Upper lobe of left lung (tissue), 6 donors: ENCODE measurements around the gene GNAI1. TPM values are rescaled to one million over a fixed set of nuclear protein-coding genes. Genes with fewer than 3 reads are reported as not detected.

ENCODE experiments used
- ATAC-seq, 2 donors: fragments of 200-7000 bp; cut with Tn5 transposase; one replicate each; pipeline ENCODE4 v1.9.1; 2022; ENCODE audit warnings: mild to moderate bottlenecking in 2 of 2, moderate library complexity in 2 of 2; ENCODE audit not compliant: low FRiP score in 2 of 2
- DNase-seq, 2 donors: peaks; one replicate each; pipeline ENCODE4 v3.0.0-alpha.2; 2019 to 2020
- H3K27ac ChIP-seq, 4 donors: fragments of 200-600 bp; sonication (generic); one replicate each; pipeline ENCODE4 v1.5.1; 2016 to 2019
- H3K27me3 ChIP-seq, 4 donors: fragments of 200-600 bp; sonication (generic); one replicate each; pipeline ENCODE4 v1.5.1; 2017 to 2019
- H3K36me3 ChIP-seq, 4 donors: fragments of 200-600 bp; sonication (generic); one replicate each; pipeline ENCODE4 v1.5.1; 2016 to 2019
- H3K4me1 ChIP-seq, 4 donors: fragments of 200-600 bp; sonication (generic); one replicate each; pipeline ENCODE4 v1.5.1; 2018 to 2019
- H3K4me3 ChIP-seq, 4 donors: fragments of 200-600 bp; sonication (generic); one replicate each; pipeline ENCODE4 v1.5.1; 2017 to 2019; ENCODE audit warnings: mild to moderate bottlenecking in 2 of 4, moderate library complexity in 1 of 4
- H3K9me3 ChIP-seq, 4 donors: fragments of 200-600 bp; sonication (generic); one replicate each; pipeline ENCODE4 v1.5.1; 2018 to 2019
- CTCF ChIP-seq, 6 experiments: fragments of 450-650 bp in 4 of 6; fragments of 200-600 bp in 2 of 6; sonication (generic) in 2 of 6; IDR thresholded peaks; one replicate each; pipeline ENCODE4 v1.5.1; 2016 to 2019; ENCODE audit warnings: antibody characterized with exemption in 6 of 6
- EP300 ChIP-seq, 4 donors: sonication (generic); formaldehyde crosslinking; IDR thresholded peaks; one replicate each; pipeline ENCODE4 v1.5.1; 2017; ENCODE audit warnings: antibody characterized with exemption in 4 of 4, control low read depth in 2 of 4
- POLR2A ChIP-seq, 4 donors: fragments of 450-650 bp; IDR thresholded peaks; one replicate each; pipeline ENCODE4 v1.5.1; 2016 to 2017; ENCODE audit warnings: antibody characterized with exemption in 4 of 4, mild to moderate bottlenecking in 2 of 4
- POLR2AphosphoS5 ChIP-seq, 2 donors: sonication (generic); formaldehyde crosslinking; IDR thresholded peaks; one replicate each; pipeline ENCODE4 v1.5.1; 2017; ENCODE audit warnings: antibody characterized with exemption in 2 of 2
- WGBS, 2 donors: methylation state at CpG; one replicate each; pipeline ENCODE4 v1.1.5; 2017 to 2018; 5-methylcytosine and 5-hydroxymethylcytosine counted together
- total RNA-seq, 6 donors: library from RNA; depleted of rRNA in 4 of 6; stranded (reverse); fragments of >200 nt in 4 of 6; gene quantifications; one replicate each; pipeline versions ENCODE4 v1.1.0 to v1.2.1, GENCODE V29; 2016 to 2021
- donor health status: DM: no; HTN: no; CAD: no; lungs with moderate emphysema.
- donor health status: DM: no; HTN: yes; CAD: no; lungs with severe emphysema.

The GNAI1 gene
- total RNA-seq, 6 donors from 2014 or later, result 16.7 to 26.6 (median 21.5) TPM

DNA sequence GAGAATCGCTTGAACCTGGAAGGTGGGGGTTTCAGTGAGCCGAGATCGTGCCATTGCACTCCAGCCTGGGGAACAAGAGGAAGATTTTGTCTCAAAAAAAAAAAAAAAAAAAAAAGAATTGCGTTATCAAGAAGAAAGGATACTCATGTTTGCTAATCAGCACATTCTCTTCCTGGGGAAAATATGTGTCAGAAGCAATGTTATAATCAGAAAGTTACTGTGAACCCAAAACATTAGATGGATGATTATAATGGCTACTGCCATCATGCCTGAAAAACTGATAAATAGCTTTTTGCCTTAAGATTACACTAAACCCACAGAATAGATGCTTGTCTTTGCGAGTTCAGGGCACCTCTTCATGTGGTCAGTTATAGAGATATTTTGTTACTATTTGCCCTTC lies 24.3 kb upstream of the GNAI1 start:
- ATAC-seq, result no peak
- DNase-seq, result no peak
- WGBS, 2 donors, result 88 to 95% methylated on average over 5 of the region's 5 CpGs
- Histone ChIP-seq H3K27me3 (no peaks in the 10 kb centered on the region), H3K36me3 (no peaks in the 10 kb centered on the region), H3K4me1 (peaks cover 0 to 11% (median 0%) of the 10 kb centered on the region in 4 donors), H3K27ac (no peak overlapping the region), H3K4me3 (no peak overlapping the region), H3K9me3 (no peaks in the 10 kb centered on the region)
- TF ChIP-seq POLR2A (IDR thresholded peaks at IDR 0.05) (no peak), CTCF (IDR thresholded peaks at IDR 0.05) (no peak), EP300 (IDR thresholded peaks at IDR 0.05) (no peak), POLR2AphosphoS5 (IDR thresholded peaks at IDR 0.05) (no peak)

DNA sequence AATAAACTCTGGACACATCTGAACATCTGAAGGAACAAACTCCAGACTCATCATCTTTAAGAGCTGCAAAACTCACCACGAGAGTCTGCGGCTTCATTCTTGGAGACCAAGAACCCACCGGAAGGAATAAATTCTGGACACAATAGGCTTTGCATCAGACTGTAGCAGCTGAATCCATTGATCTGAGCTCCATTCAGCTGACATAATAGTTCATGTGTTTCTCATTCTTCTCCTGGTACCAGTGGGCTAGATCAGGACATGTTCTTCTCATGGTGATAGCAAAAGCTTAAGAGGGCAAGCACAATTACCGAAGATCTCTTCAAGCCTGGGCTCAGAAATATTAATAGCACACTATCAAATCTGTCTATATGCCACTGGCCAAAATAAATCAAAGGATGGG lies 20.5 kb upstream of the GNAI1 start:
- no peaks in the 10 kb centered on the region for H3K4me1 ChIP-seq
- no peaks in the 10 kb centered on the region for H3K27me3 ChIP-seq
- DNase-seq (no peak), ATAC-seq (no peak)
- H3K27ac ChIP-seq, result no peak overlapping the region
- 79 to 90% methylated on average over 4 of the region's 4 CpGs for WGBS, 2 donors
- TF ChIP-seq POLR2A (IDR thresholded peaks at IDR 0.05) (no peak), EP300 (IDR thresholded peaks at IDR 0.05) (no peak), CTCF (IDR thresholded peaks at IDR 0.05) (no peak), POLR2AphosphoS5 (IDR thresholded peaks at IDR 0.05) (no peak)
- H3K4me3 ChIP-seq, result no peak overlapping the region
- no peaks in the 10 kb centered on the region for H3K36me3 ChIP-seq
- no peaks in the 10 kb centered on the region for H3K9me3 ChIP-seq

DNA sequence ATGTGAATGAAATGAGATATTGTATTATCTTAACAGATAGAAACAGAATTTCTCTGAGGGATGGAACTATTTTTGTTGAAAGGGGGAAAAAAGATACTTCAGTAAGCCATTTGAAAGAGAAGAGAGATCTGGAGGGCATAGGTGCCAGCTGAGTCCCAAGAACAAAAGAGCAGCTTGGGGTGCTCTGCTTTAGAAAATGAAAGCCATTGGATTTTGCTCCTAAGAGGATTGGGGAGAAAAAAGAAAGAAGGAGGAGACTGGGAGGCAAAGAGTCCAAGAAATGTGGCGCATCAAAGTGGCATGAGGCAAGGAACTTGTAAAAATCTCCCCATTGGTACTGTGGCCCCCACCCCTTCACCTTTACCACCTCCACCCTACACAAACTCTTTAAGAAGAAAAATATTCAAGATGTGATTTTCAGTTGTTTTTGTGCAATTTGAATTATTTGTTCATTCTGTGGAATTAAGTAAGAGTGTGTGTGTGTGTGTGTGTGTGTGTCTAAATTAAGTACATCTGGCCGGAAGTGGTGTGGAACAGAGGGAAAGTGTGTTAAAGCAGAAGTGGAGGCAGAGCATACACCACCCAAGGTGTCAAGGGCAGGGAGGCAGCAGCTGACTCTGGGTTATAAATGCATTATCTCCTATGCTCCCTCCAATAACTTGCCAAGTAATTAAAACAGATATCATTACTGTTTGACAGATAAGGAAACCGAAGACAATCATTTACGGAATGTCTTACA lies 9.9 kb upstream of the GNAI1 start:
- no peaks in the 10 kb centered on the region for H3K27me3 ChIP-seq
- no peaks in the 10 kb centered on the region for H3K36me3 ChIP-seq
- no peak for DNase-seq
- no peak overlapping the region for H3K4me3 ChIP-seq
- ATAC-seq, result no peak
- H3K9me3 ChIP-seq, result no peaks in the 10 kb centered on the region
- TF ChIP-seq POLR2A (IDR thresholded peaks at IDR 0.05) (no peak), POLR2AphosphoS5 (IDR thresholded peaks at IDR 0.05) (no peak), CTCF (IDR thresholded peaks at IDR 0.05) (no peak), EP300 (IDR thresholded peaks at IDR 0.05) (no peak)
- H3K4me1 ChIP-seq, result no peaks in the 10 kb centered on the region
- 68 to 72% methylated on average over 4 of the region's 4 CpGs for WGBS, 2 donors
- no peak overlapping the region for H3K27ac ChIP-seq

DNA sequence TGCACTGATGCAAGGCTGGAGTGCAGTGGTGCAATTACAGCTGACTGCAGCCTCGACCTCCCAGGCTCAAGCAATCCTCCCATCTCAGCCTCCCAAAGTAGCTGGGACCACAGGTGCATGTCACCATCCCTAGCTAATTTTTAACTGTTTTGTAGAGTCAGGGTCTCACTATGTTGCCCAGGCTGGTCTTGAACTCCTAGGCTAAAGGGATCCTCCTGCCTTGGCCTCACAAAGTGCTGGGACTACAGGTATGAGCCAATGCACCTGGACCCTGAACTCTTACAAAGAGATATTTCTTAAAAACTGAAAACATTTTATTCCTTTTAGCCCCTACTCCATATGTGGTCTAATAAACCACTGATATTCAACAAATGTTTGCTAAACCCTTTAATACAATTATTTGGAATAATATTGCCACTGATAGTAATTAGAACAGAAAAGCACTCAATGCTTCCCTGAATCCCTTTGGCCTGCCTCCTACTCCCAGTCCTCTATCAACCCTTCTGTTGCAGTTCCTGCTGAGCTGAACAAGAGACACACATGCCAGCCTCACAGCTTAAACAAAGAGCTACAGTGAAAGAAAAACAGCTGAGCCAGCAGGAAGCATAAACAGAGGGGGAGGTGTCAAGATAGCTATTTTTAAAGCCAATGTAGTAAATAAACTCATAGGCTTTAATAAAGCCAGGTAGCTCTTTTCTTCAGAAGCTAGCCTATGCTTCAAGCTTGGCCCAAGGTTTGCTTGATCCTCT lies 7.0 kb upstream of the GNAI1 start:
- ATAC-seq (no peak), DNase-seq (no peak)
- 83 to 86% methylated on average over 1 of the region's 1 CpG for WGBS, 2 donors

More for the DNA sequence above, 7.0 kb upstream of the GNAI1 start:
- no peaks in the 10 kb centered on the region for H3K9me3 ChIP-seq
- H3K4me3 ChIP-seq, result no peak overlapping the region
- no peak overlapping the region for H3K27ac ChIP-seq
- no peaks in the 10 kb centered on the region for H3K4me1 ChIP-seq
- no peaks in the 10 kb centered on the region for H3K27me3 ChIP-seq
- no peaks in the 10 kb centered on the region for H3K36me3 ChIP-seq
- TF ChIP-seq POLR2A (IDR thresholded peaks at IDR 0.05) (no peak), CTCF (IDR thresholded peaks at IDR 0.05) (no peak), EP300 (IDR thresholded peaks at IDR 0.05) (no peak), POLR2AphosphoS5 (IDR thresholded peaks at IDR 0.05) (no peak)
